GM20431 (cell line): Measurements from ENCODE around the gene MAGI2.
"Not testable (repeated sequence)": the region's sequence is repeated elsewhere in the genome, so short reads cannot be mapped to it uniquely, and the experiment has no call there.

Experiments used
- in situ Hi-C: fragments of 300-500 bp; cut with MseI, MboI; formaldehyde crosslinking; loops from one replicate; pipeline ENCODE4 v1.15.0; 2020; ENCODE audit warnings: low sequenced_read_pairs; ENCODE audit not compliant: unreplicated experiment

Gene MAGI2

DNA sequence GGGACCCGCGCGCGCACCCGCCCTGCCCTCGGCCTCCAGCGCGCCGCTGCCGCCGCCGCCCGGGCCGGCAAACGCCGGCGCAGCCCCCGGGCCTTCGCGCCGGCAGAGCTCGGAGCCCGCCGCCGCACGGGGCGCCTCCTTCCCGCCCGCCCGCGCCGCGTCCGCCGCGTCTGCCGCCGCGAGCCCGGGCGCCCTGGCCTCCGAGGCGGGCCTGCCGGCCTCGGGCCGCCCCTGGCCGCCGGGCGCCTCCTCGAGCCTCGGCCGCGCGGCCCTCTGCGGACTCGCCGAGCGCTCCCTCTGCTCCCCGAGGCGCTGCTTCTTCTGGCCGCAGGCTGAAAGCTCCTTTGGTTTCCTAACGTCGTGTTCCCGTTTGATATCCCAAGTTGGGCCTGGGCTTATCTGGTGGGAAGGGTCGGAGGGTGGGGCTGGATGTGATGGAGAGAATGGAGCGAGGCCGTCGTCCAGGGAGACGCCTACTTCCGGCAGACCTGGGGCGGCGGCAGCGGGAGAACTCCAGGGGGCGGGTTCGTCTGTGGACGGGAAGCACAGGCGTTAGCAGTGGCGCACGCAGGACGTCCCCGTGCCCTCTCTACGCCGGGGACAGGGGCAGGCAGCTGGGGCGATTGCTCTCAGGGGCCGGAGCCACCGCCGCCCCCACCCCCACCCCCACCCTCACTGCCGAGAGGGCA lies 1433.9 kb downstream of the MAGI2 start:
- in situ Hi-C loops: loop anchor here (25.0 kb wide), 1 partner anchor 357 kb away; no protein-coding TSS in a partner anchor

DNA sequence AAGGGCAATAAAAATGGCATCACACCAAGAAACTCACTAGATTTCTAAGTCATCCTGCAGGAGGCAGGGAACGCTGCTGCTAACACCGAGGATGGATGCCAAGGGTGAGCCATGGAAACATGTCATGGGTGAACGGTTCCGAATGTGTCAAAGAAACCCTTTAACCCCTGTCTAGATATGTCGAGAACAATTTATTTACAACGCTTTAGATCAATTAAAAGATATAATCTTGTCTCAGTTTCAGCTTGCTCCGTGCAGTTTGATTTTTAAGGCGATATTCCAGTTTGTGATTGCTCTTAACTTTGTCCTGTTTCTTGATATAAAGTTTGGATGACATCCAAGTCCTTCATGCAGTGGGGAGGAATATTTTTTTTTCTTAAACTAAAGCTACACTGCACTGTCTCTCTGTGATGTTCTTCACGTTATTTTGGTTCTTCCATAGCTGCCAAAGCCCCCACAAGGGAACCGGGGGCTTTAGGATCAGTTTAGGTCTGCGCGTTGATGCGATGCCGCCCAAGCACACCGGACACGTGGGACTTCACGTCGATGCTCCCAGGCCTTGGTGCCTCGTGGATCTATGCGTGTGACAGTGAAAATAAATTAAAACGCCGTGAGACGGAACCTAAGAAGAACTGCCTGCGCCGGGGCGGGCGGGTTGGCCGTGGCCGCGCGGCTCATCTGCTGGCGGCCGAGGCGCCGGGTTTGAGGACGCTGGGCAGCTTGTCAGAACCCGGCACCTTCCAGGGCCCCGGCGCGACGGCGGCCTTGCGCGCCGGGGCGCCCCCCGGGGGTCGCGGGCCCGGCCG lies 1434.6 kb downstream of the MAGI2 start:
- in situ Hi-C loops: loop anchor here (25.0 kb wide), 1 partner anchor 357 kb away; no protein-coding TSS in a partner anchor

DNA sequence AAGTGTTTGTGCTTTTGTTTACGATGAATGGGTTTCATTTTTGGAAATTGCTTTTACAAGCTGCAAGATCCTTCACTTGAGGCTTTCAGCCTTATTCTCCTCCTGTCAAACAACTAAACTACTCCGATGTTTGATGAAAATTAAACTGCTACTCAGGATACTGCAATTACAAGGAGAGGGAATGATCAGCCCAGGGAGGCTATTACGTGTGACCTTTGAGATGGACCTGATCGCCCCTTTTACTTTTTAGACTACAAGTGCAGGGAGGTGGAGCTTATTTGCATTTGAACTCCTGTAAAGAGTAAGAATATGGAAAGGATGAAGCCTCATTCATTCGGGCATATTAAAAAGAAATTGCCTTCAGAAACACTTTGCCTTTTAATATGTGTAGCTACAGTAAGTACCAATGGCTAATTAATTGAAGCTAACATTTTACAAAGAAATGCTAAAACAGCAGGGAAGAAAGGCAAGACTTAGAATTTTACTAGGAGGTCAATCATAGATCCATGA lies 1435.8 kb downstream of the MAGI2 start:
- in situ Hi-C loops: loop anchor here (25.0 kb wide), 1 partner anchor 355 kb away; no protein-coding TSS in a partner anchor

- in situ Hi-C loops: loop anchor here (25.0 kb wide), 1 partner anchor 353 kb away; no protein-coding TSS in a partner anchor
Measured at GRCh38 chr7:78015574-78016260, 1437.8 kb downstream of the MAGI2 start.

DNA sequence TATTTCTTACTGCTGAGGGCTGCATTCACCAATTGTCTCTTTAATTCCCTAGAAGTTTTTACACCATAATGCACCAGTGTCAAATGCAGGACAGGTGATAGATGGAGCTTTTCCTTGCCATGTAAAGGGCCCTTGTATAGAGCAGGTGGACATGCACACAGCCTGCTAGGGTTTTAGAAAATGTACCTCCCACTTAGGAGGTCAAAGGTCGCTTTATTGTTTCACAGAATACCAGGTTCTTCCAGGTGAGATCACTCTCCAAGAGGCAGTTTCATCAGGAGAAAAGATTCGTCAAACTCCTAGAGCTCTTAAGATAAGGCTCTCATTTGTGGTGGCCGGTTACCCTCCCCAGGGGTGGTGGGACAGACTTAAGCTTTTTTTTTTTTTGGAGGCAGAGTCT lies 1439.1 kb downstream of the MAGI2 start:
- in situ Hi-C loops: loop anchor here (25.0 kb wide), 1 partner anchor 352 kb away; no protein-coding TSS in a partner anchor

DNA sequence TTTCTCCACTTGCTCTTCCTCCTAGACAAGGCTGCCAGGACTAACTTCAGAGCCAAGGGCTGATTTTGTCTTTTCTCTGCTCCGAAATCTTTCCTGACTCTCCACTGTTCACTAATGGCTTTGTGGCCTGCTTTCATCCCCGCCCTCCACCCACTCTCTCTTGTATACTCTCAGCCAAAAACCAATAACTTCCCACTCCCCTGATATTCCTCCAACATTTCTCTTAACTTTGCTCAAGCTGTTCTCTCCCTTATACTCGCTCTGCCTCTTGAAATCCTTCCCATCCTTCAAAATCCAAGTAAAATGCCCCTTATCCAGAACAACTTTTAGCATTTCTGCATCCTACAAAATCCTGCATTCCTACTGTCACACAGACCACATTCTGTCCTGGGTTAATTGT lies 1440.1 kb downstream of the MAGI2 start:
- in situ Hi-C loops: loop anchor here (25.0 kb wide), 1 partner anchor 351 kb away; no protein-coding TSS in a partner anchor

DNA sequence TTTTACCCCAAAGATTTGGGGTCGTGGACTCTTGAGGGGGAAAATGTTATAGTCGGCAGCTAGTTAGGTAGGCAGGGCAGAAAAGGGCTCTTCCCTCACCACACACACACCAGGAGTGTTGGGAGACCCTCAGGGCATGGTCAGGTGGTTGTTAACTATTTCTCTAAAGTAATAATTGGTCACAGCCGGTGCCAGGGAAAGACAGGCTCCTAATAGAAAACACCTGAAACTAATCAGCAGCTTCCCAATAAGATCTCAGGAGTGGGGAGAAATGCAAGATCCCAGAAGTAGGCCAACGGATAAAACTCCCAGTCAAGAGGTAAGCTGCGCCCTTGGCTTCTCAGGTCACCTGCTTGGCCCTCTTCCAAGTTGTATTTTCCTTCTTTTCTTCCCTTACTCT lies 1441.8 kb downstream of the MAGI2 start:
- in situ Hi-C loops: loop anchor here (25.0 kb wide), 1 partner anchor 349 kb away; no protein-coding TSS in a partner anchor

DNA sequence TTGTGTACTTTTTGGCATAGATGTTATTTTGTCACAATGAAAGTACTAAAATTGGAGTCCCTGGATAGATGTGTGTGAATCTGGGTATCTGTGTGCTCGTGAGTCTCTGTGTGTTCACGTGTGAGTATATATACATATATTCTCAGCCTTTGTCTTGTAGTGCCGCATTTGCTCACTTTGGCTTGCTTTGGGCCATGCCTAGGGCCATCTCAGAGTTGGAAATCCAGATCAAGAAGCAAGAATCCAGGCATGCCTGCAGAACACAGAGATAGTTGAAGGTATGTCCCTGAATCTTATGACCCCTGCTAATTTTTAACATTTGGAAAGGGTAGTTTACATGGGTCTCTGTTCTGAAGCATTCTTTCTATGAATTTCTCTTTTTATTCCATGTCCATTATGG lies 1446.2 kb downstream of the MAGI2 start:
- in situ Hi-C loops: loop anchor here (25.0 kb wide), 1 partner anchor 345 kb away; no protein-coding TSS in a partner anchor

- in situ Hi-C loops: loop anchor here (25.0 kb wide), 1 partner anchor 344 kb away; no protein-coding TSS in a partner anchor
Measured at GRCh38 chr7:78006063-78006755, 1447.3 kb downstream of the MAGI2 start.

DNA sequence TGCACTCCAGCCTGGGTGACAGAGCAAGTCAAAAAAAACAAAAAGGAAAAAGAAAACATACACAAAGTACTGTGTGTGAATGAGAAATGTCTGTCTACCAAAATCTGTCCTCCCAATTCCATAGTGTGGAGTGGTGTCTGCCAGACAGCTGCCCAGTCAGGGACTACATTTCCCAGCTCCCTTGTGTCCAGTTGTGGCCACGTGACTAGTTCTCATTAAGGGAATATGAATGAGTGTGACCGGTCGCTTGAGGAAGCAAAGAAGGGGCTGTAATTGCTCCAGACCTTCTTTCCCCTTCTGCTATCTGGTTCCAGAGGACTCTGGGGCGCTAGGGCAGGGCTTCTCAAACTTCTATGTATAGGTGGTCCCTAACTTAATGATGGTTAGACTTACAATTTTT lies 1450.8 kb downstream of the MAGI2 start:
- in situ Hi-C loops: loop anchor here (25.0 kb wide), 1 partner anchor 340 kb away; no protein-coding TSS in a partner anchor

- in situ Hi-C loops: loop anchor here (25.0 kb wide), 1 partner anchor 340 kb away; no protein-coding TSS in a partner anchor
Measured at GRCh38 chr7:78002021-78002420, 1451.4 kb downstream of the MAGI2 start.

- in situ Hi-C loops: not testable (repeated sequence)
Measured at GRCh38 chr7:77999168-77999567, 1454.3 kb downstream of the MAGI2 start.

- in situ Hi-C loops: no loop called here
Measured at GRCh38 chr7:77995717-77996116, 1457.8 kb downstream of the MAGI2 start.

DNA sequence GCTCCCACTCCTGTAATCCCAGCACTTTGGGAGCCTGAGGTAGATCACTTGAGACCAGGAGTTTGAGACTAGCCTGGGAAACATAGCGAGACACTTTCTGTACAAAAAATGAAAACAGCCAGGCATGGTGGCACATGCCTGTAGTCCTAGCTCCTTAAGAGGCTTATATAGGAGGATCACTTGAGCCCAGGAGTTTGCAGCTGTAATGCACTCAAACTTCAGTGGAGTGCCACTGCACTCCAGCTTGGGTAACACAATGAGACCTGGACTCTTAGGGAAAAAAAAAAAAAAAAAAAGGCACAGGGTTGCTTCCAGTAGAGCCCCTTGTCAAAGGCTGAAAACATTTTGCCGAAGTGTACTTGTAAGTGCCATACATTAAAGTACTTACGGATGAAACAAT lies 1459.6 kb downstream of the MAGI2 start:
- in situ Hi-C loops: no loop called here

DNA sequence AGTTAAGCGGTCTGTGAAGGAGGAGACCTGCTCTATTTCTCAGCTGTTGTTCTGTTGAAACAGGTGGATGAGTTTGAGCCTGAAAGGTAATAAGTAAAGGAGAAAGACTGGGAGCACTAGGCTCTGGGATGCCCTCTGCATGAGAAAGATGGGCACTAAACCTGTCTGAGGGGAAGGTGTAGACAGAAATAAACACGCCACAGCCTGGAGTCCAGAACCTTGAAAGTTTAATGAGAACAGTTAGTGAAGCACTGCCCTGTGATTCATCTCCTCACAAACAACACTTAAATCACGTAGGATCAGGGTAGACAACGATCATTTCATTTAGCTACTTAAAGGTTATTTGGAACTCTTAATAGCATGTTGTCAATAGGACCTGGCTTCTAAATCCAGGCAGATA lies 1461.8 kb downstream of the MAGI2 start:
- in situ Hi-C loops: no loop called here

GRCh38 chr7:77989981-77990566 lies 1463.4 kb downstream of the MAGI2 start:
- in situ Hi-C loops: no loop called here

GRCh38 chr7:77985974-77986339 lies 1467.5 kb downstream of the MAGI2 start:
- in situ Hi-C loops: no loop called here

DNA sequence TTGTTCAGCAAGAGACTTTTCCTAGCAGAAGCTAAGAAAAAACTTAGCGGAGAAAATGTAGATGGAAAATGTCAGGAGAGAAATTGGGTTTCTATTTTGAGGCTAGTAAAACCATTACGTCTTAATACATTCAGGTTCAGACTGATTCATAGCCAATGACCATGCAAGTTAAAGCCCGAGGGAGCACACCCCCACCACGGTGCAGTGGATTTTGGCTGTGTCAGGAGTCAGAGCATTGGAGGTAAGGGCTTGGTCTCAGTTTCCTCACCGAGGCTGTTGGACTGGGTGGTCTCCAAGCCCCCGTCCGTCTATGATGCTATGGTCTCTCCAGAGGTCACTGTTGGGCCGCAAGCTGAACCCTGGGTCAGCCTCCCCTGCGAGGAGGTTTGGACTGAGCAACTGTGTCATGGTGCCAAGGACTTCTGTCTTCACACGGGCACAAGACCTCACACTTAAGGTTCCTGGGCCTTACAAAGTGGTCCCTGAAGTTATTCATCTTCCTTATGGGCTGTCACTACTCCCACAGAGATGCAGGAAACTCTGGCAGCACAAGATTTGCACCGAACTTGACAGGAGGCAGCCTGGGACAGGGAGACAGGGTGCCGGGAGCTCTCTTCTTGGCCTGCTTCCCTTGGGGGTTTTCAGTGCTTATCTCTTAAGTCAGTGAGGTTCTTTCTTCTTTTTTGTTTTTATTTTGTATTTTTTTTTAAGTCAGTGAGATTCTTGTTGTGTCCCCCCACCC lies 1468.1 kb downstream of the MAGI2 start:
- in situ Hi-C loops: no loop called here
